HepG2 (cell line): ENCODE data around the gene SLC36A1. TPM values are rescaled to one million over a fixed set of nuclear protein-coding genes. Genes with fewer than 3 reads are reported as not detected.

ENCODE experiments used
- ATF2 ChIP-seq: sonication (generic); formaldehyde crosslinking; IDR thresholded peaks from 2 replicates; pipeline ENCODE4 v1.4.0; 2020; ENCODE audit warnings: missing genetic modification reagents
- CEBPZ ChIP-seq: IDR thresholded peaks from 2 replicates; pipeline ENCODE4 v1.6.1; 2012; ENCODE audit warnings: low read length, improper control_type of control experiment
- CSRNP2 ChIP-seq: sonication (generic); formaldehyde crosslinking; conservative IDR thresholded peaks from 2 replicates; pipeline ENCODE4 v1.8.0; 2022; ENCODE audit warnings: low read depth, missing genetic modification reagents
- GZF1 ChIP-seq: sonication (generic); formaldehyde crosslinking; IDR thresholded peaks from 2 replicates; pipeline ENCODE4 v1.5.1; 2020; ENCODE audit warnings: mild to moderate bottlenecking, missing genetic modification reagents
- MYPOP ChIP-seq: sonication (generic); formaldehyde crosslinking; IDR thresholded peaks from 2 replicates; pipeline ENCODE4 v1.8.1; 2023; ENCODE audit warnings: mild to moderate bottlenecking, moderate library complexity, missing genetic modification reagents
- NAIF1 ChIP-seq: sonication (generic); formaldehyde crosslinking; IDR thresholded peaks from 2 replicates; pipeline ENCODE4 v1.5.0; 2020; ENCODE audit warnings: mild to moderate bottlenecking, missing genetic modification reagents, borderline replicate concordance
- RCOR2 ChIP-seq: IDR thresholded peaks from 2 replicates; pipeline ENCODE4 v1.6.1; 2016; ENCODE audit warnings: missing biosample characterization, missing genetic modification reagents
- SOX5 ChIP-seq: IDR thresholded peaks from 2 replicates; pipeline ENCODE4 v1.6.1; 2016; ENCODE audit warnings: borderline replicate concordance
- TGIF2 ChIP-seq: IDR thresholded peaks from 2 replicates; pipeline ENCODE4 v1.6.1; 2016; ENCODE audit warnings: control low read depth, missing compliant biosample characterization
- TRAFD1 ChIP-seq: sonication (generic); formaldehyde crosslinking; IDR thresholded peaks from 2 replicates; pipeline ENCODE4 v1.5.1; 2020; ENCODE audit warnings: missing genetic modification reagents, mild to moderate bottlenecking, borderline replicate concordance
- ZNF276 ChIP-seq: sonication (generic); formaldehyde crosslinking; IDR thresholded peaks from 2 replicates; pipeline ENCODE4 v1.4.0; 2020; ENCODE audit warnings: mild to moderate bottlenecking, low read depth, missing genetic modification reagents
- ZNF770 ChIP-seq: sonication (generic); formaldehyde crosslinking; IDR thresholded peaks from 2 replicates; pipeline ENCODE4 v1.5.0; 2020; ENCODE audit warnings: mild to moderate bottlenecking, missing genetic modification reagents
- ZNF782 ChIP-seq: sonication (generic); formaldehyde crosslinking; IDR thresholded peaks from 2 replicates; pipeline ENCODE4 v1.4.0; 2020; ENCODE audit warnings: missing genetic modification reagents, mild to moderate bottlenecking, borderline replicate concordance
- polyA plus RNA-seq, 8 experiments: library from polyadenylated mRNA; depleted of rRNA in 3 of 8; stranded (reverse) in 7 of 8; unstranded in 1 of 8; fragments of >200 nt; fragmentation: Illumina TruSeq in 4 of 8; extraction: Trizol in 4 of 8; gene quantifications; 2 replicates each; pipeline versions ENCODE4 v1.2.1 to v1.2.3, GENCODE V29; 2011 to 2016; ENCODE audit warnings: low read depth in 4 of 8, missing spikeins in 1 of 8, mixed read lengths in 1 of 8; ENCODE audit not compliant: insufficient read depth in 1 of 8
- total RNA-seq, 5 experiments: library from RNA; depleted of rRNA; stranded (reverse); fragments of >200 nt; fragmentation: Illumina TruSeq; extraction: Trizol; gene quantifications; 2 replicates each; pipeline ENCODE4 v1.2.3, GENCODE V29; 2016; ENCODE audit warnings: low read depth in 1 of 5

Gene SLC36A1
- total and polyA plus RNA-seq, 2 of the 13 experiments (the other 11 are each of a cell fraction or from before 2014, with no cell fraction given) = 8.0 to 8.9 TPM

GRCh38 chr5:151447174-151448037 is at the start of gene SLC36A1 (continued):
- TF ChIP-seq CEBPZ (no peak), TGIF2 (CRISPR knock-in tag) (0 out of 2 replicates have a peak, but pooled peaks have one; percentile 26), MYPOP (CRISPR knock-in tag) (peak; percentile 76; the same call in 1 of the 2 replicates), ATF2 (peak; percentile 47; the same call in 1 of the 2 replicates), ZNF770 (CRISPR knock-in tag) (no peak), ZNF782 (CRISPR knock-in tag) (peak; percentile 100; the same call in 1 of the 2 replicates), NAIF1 (CRISPR knock-in tag) (no peak), RCOR2 (CRISPR knock-in tag) (no peak), ZNF276 (CRISPR knock-in tag) (no peak), TRAFD1 (CRISPR knock-in tag) (no peak), SOX5 (peak; percentile 42; the same call in 1 of the 2 replicates), GZF1 (no peak), CSRNP2 (0 out of 2 replicates have a peak, but pooled peaks have one; percentile 56)
